Hepatocyte (in vitro differentiated cells): ENCODE measurements around the gene TTLL10. TPM values are rescaled to one million over a fixed set of nuclear protein-coding genes. Genes with fewer than 3 reads are reported as not detected.

ENCODE experiments used
- DNase-seq: peaks from one replicate; pipeline ENCODE4 v3.0.0-alpha.2; 2016; ENCODE audit warnings: low spot score
- H2AFZ ChIP-seq: fragments of 200-600 bp; sonication (generic); 2 replicates; pipeline ENCODE4 v1.6.0; 2016; ENCODE audit warnings: antibody characterized with exemption, mild to moderate bottlenecking
- H3K27ac ChIP-seq: fragments of 200-600 bp; sonication (generic); 2 replicates; pipeline ENCODE4 v1.5.1; 2016; ENCODE audit warnings: mild to moderate bottlenecking
- H3K27me3 ChIP-seq: fragments of 200-600 bp; sonication (generic); 2 replicates; pipeline ENCODE4 v1.6.1; 2016
- H3K36me3 ChIP-seq: fragments of 200-600 bp; sonication (generic); replicated peaks from 2 replicates; pipeline ENCODE4 v1.5.1; 2016; ENCODE audit warnings: low read depth; ENCODE audit not compliant: insufficient read depth
- H3K4me1 ChIP-seq: fragments of 200-600 bp; sonication (generic); 2 replicates; pipeline ENCODE4 v1.5.1; 2016; ENCODE audit warnings: mild to moderate bottlenecking, moderate library complexity; ENCODE audit not compliant: insufficient read depth
- H3K4me2 ChIP-seq: fragments of 200-600 bp; sonication (generic); 2 replicates; pipeline ENCODE4 v1.6.0; 2016
- H3K4me3 ChIP-seq: fragments of 200-600 bp; sonication (generic); 2 replicates; pipeline ENCODE4 v1.5.1; 2016; ENCODE audit warnings: mild to moderate bottlenecking
- H3K79me2 ChIP-seq: fragments of 200-600 bp; sonication (generic); 2 replicates; pipeline ENCODE4 v1.6.0; 2017; ENCODE audit warnings: mild to moderate bottlenecking
- H3K9me2 ChIP-seq: fragments of 200-600 bp; sonication (generic); replicated peaks from 2 replicates; pipeline ENCODE4 v1.6.0; 2017; ENCODE audit warnings: mild to moderate bottlenecking; ENCODE audit not compliant: insufficient read depth
- H3K9me3 ChIP-seq: fragments of 200-600 bp; sonication (generic); 2 replicates; pipeline ENCODE4 v1.5.1; 2016; ENCODE audit warnings: low read depth, mild to moderate bottlenecking
- H4K20me1 ChIP-seq: fragments of 200-600 bp; sonication (generic); 2 replicates; pipeline ENCODE4 v1.6.0; 2016; ENCODE audit warnings: mild to moderate bottlenecking; ENCODE audit not compliant: insufficient read depth, poor library complexity, severe bottlenecking
- CTCF ChIP-seq: fragments of 200-600 bp; sonication (generic); IDR thresholded peaks from 2 replicates; pipeline ENCODE4 v1.5.1; 2016; ENCODE audit warnings: antibody characterized with exemption, mild to moderate bottlenecking; ENCODE audit not compliant: poor library complexity
- EZH2 ChIP-seq: fragments of 200-600 bp; sonication (generic); IDR thresholded peaks from 2 replicates; pipeline ENCODE4 v1.6.1; 2016; ENCODE audit warnings: antibody characterized with exemption, mild to moderate bottlenecking, borderline replicate concordance
- EZH2phosphoT487 ChIP-seq: fragments of 200-600 bp; sonication (generic); IDR thresholded peaks from one replicate; pipeline ENCODE4 v1.6.1; 2018; ENCODE audit warnings: antibody characterized with exemption, mild to moderate bottlenecking, low read depth, moderate library complexity; ENCODE audit not compliant: unreplicated experiment, severe bottlenecking
- WGBS: methylation state at CpG from one replicate; pipeline ENCODE4 v1.1.6; 2016; ENCODE audit warnings: low lambda C conversion rate; ENCODE audit errors: missing lambda C conversion rate; 5-methylcytosine and 5-hydroxymethylcytosine counted together
- polyA plus RNA-seq: library from polyadenylated mRNA; unstranded; fragments of >200 nt; fragmentation: Nextera tagmentation; extraction: Ambion mirVana; gene quantifications from 2 replicates; pipeline ENCODE4 v1.2.1, GENCODE V29; 2016
- total RNA-seq: library from RNA; depleted of rRNA; stranded (reverse); fragments of >200 nt; gene quantifications from 2 replicates; pipeline ENCODE4 v1.2.3, GENCODE V29; 2014

The TTLL10 gene
- total and polyA plus RNA-seq, 2 experiments from 2014 or later = 0.69 TPM; not detected in 1

- 88% methylated on average over 21 of the region's 36 CpGs for WGBS
- no peak overlapping the region for H2AFZ ChIP-seq
- no peaks in the 10 kb centered on the region for H3K36me3 ChIP-seq
- H3K27me3 ChIP-seq = no peaks in the 10 kb centered on the region
- peaks cover 12% of the 10 kb centered on the region for H3K4me1 ChIP-seq
- DNase-seq = no peak
- peaks cover 54% of the 10 kb centered on the region for H3K79me2 ChIP-seq
- H4K20me1 ChIP-seq = peaks cover 43% of the 10 kb centered on the region
- no peaks in the 10 kb centered on the region for H3K9me2 ChIP-seq
- no peak for TF ChIP-seq EZH2
- TF ChIP-seq EZH2phosphoT487 = no peak
- TF ChIP-seq CTCF = no peak
- H3K4me2 ChIP-seq = no peak overlapping the region
- no peak overlapping the region for H3K4me3 ChIP-seq
- no peak overlapping the region for H3K27ac ChIP-seq
- no peaks in the 10 kb centered on the region for H3K9me3 ChIP-seq
Observed at GRCh38 chr1:1167841-1168450, 5.7 kb upstream of the TTLL10 start.

GRCh38 chr1:1168451-1169411 is 4.9 kb upstream of the TTLL10 start:
- Histone ChIP-seq H3K36me3 (no peaks in the 10 kb centered on the region), H3K9me3 (no peaks in the 10 kb centered on the region), H2AFZ (no peak overlapping the region), H3K9me2 (no peaks in the 10 kb centered on the region), H3K4me1 (peaks cover 12% of the 10 kb centered on the region), H3K27ac (no peak overlapping the region), H3K4me2 (no peak overlapping the region), H3K79me2 (peaks cover 46% of the 10 kb centered on the region), H3K4me3 (no peak overlapping the region), H4K20me1 (peaks cover 43% of the 10 kb centered on the region), H3K27me3 (no peaks in the 10 kb centered on the region)
- no peak for TF ChIP-seq EZH2
- TF ChIP-seq CTCF = no peak
- no peak for TF ChIP-seq EZH2phosphoT487
- DNase-seq = no peak
- 80% methylated on average over 33 of the region's 37 CpGs for WGBS

GRCh38 chr1:1169429-1170214 is 4.1 kb upstream of the TTLL10 start:
- no peak for TF ChIP-seq CTCF
- no peak for TF ChIP-seq EZH2
- no peak for TF ChIP-seq EZH2phosphoT487
- no peak overlapping the region for H2AFZ ChIP-seq
- H3K36me3 ChIP-seq = no peaks in the 10 kb centered on the region
- peaks cover 12% of the 10 kb centered on the region for H3K4me1 ChIP-seq
- DNase-seq = no peak
- H3K79me2 ChIP-seq = peaks cover 37% of the 10 kb centered on the region
- WGBS = 91% methylated on average over 32 of the region's 32 CpGs
- H4K20me1 ChIP-seq = peaks cover 43% of the 10 kb centered on the region
- no peaks in the 10 kb centered on the region for H3K27me3 ChIP-seq
- no peak overlapping the region for H3K4me2 ChIP-seq
- no peaks in the 10 kb centered on the region for H3K9me3 ChIP-seq
- no peaks in the 10 kb centered on the region for H3K9me2 ChIP-seq
- no peak overlapping the region for H3K27ac ChIP-seq
- H3K4me3 ChIP-seq = no peak overlapping the region
